HepG2 (cell line): Measurements from ENCODE around the gene S100Z. TPM values are rescaled to one million over a fixed set of nuclear protein-coding genes. Genes with fewer than 3 reads are reported as not detected.

Experiments used
- ARHGAP35 ChIP-seq: sonication (generic); formaldehyde crosslinking; IDR thresholded peaks from 2 replicates; pipeline ENCODE4 v1.9.0; 2022; ENCODE audit warnings: mild to moderate bottlenecking, inconsistent platforms, moderate library complexity, missing genetic modification reagents, borderline replicate concordance
- ATF2 ChIP-seq: sonication (generic); formaldehyde crosslinking; IDR thresholded peaks from 2 replicates; pipeline ENCODE4 v1.4.0; 2020; ENCODE audit warnings: missing genetic modification reagents
- CCDC6 ChIP-seq: sonication (generic); formaldehyde crosslinking; IDR thresholded peaks from 2 replicates; pipeline ENCODE4 v1.8.1; 2022; ENCODE audit warnings: mild to moderate bottlenecking, missing genetic modification reagents, moderate library complexity
- HOMEZ ChIP-seq: IDR thresholded peaks from 2 replicates; pipeline ENCODE4 v1.6.1; 2016; ENCODE audit warnings: low read depth
- PATZ1 ChIP-seq: sonication (generic); formaldehyde crosslinking; IDR thresholded peaks from 2 replicates; pipeline ENCODE4 v1.4.0; 2020; ENCODE audit warnings: missing genetic modification reagents
- POLR2A ChIP-seq, 2 experiments: IDR thresholded peaks; 2 replicates each; pipeline ENCODE4 v1.6.1; 2011; ENCODE audit warnings: low read depth in 2 of 2, low read length in 2 of 2, mild to moderate bottlenecking in 1 of 2, moderate library complexity in 1 of 2; ENCODE audit not compliant: insufficient read depth in 1 of 2
- PRDM10 ChIP-seq: sonication (generic); formaldehyde crosslinking; IDR thresholded peaks from 2 replicates; pipeline ENCODE4 v1.4.0; 2020; ENCODE audit warnings: low read depth, missing genetic modification reagents
- SIN3A ChIP-seq: IDR thresholded peaks from 2 replicates; pipeline ENCODE4 v1.6.1; 2011; ENCODE audit warnings: low read depth, mild to moderate bottlenecking, control low read depth, low read length, borderline replicate concordance
- SOX13 ChIP-seq, 3 experiments: fragments of 450-650 bp in 1 of 3; sonication (generic) in 1 of 3; formaldehyde crosslinking in 1 of 3; IDR thresholded peaks in 2 of 3; conservative IDR thresholded peaks in 1 of 3; 2 replicates each; pipeline versions ENCODE4 v1.5.0 to v1.6.1; 2016 to 2020; ENCODE audit warnings: antibody characterized with exemption in 1 of 3, mild to moderate bottlenecking in 1 of 3, missing compliant biosample characterization in 1 of 3, missing genetic modification reagents in 1 of 3, moderate library complexity in 1 of 3
- TRIM22 ChIP-seq: fragments of 450-650 bp; IDR thresholded peaks from 2 replicates; pipeline ENCODE4 v1.6.1; 2017
- ZGPAT ChIP-seq: IDR thresholded peaks from 2 replicates; pipeline ENCODE4 v1.6.1; 2016; ENCODE audit warnings: mild to moderate bottlenecking
- ZNF639 ChIP-seq: conservative IDR thresholded peaks from 2 replicates; pipeline ENCODE4 v1.6.1; 2018; ENCODE audit warnings: missing genetic modification reagents
- polyA plus RNA-seq, 8 experiments: library from polyadenylated mRNA; depleted of rRNA in 3 of 8; stranded (reverse) in 7 of 8; unstranded in 1 of 8; fragments of >200 nt; fragmentation: Illumina TruSeq in 4 of 8; extraction: Trizol in 4 of 8; gene quantifications; 2 replicates each; pipeline versions ENCODE4 v1.2.1 to v1.2.3, GENCODE V29; 2011 to 2016; ENCODE audit warnings: low read depth in 4 of 8, missing spikeins in 1 of 8, mixed read lengths in 1 of 8; ENCODE audit not compliant: insufficient read depth in 1 of 8
- total RNA-seq, 5 experiments: library from RNA; depleted of rRNA; stranded (reverse); fragments of >200 nt; fragmentation: Illumina TruSeq; extraction: Trizol; gene quantifications; 2 replicates each; pipeline ENCODE4 v1.2.3, GENCODE V29; 2016; ENCODE audit warnings: low read depth in 1 of 5

The S100Z gene
- total and polyA plus RNA-seq, 2 of the 13 experiments (the other 11 are each of a cell fraction or from before 2014, with no cell fraction given) = 0.22 TPM; not detected in 1

- TF ChIP-seq ZGPAT (CRISPR knock-in tag) (peak; percentile 50), ATF2 (CRISPR knock-in tag) (no peak), SOX13 (IDR thresholded peaks at IDR 0.05) (no peak), SOX13 (CRISPR knock-in tag; conservative IDR thresholded peaks at IDR 0.05 in 1 of 2, IDR thresholded peaks at IDR 0.05 in 1 of 2) (peak in 1 of 2 experiments; percentile 23; a peak in 1 of 4 replicates), PRDM10 (CRISPR knock-in tag) (no peak), PATZ1 (peak; percentile 60), HOMEZ (CRISPR knock-in tag) (peak; percentile 57; the same call in 1 of the 2 replicates), SIN3A (no peak), ARHGAP35 (no peak), CCDC6 (CRISPR knock-in tag) (no peak), ZNF639 (CRISPR knock-in tag) (no peak), POLR2A (IDR thresholded peaks at IDR 0.05; ENCODE audit: insufficient read depth in 1 of 2, low read depth in 2 of 2, low read length in 2 of 2) (0 out of 4 replicates have a peak, but pooled peaks of 1 of the 2 experiments have one; percentile 33), TRIM22 (no peak)
These were observed 30.7 kb upstream of the S100Z start, which contains the start of gene F2RL1 (continued) for GRCh38 chr5:76818844-76819831.
